Measurements from ENCODE around the gene DGKE.
A peak's percentile ranks its signal among the peaks of the same experiment; 100 is the strongest.

The DGKE gene

DNA sequence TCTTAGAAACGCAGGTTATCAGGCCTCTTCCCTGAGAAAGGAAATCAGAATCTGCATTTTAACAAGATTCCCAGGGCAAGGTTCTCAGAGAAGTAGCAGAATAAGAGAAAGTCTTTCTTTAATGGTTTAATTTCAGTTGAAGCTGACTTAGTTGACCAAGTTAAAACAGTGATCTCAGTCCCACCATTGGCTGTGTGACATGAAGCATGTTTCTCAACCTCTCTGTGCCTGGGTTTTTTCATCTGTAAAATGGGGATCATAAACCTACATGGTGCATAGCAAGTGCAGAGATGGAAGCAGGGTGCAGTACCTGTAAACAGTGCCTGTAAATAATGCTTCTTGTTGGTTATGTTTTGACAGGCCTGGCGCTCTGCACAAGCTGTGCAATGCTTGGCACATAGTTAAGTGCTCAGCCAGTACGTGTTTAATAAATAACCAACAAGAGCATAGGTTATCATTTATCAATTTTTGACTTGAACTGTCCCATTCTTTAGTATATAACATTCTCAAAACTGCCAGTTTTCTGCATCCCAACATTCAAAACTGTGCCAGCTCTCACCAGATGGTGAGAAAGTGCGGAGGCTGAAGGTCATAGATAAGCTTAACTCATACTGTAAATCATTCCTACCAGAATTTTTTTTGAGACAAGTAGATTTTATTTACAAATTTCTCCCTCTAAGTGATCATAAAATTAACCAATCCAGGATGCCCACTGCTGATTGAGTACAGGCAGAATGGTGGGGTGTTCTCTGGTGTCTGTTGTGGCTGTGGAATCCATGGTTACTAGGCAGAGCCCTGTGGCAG lies 7.1 kb upstream of the DGKE start:
- no peak overlapping the region for H3K4me2 ChIP-seq (ENCODE audit: low read depth, low read length, poor library complexity, severe bottlenecking)
- H3K27me3 ChIP-seq (ENCODE audit: insufficient read depth, low read length, poor library complexity, severe bottlenecking): no peaks in the 10 kb centered on the region
- no peaks in the 10 kb centered on the region for H3K9me3 ChIP-seq (ENCODE audit: insufficient read depth, low read depth, low read length)
- H3K9me2 ChIP-seq (replicated peaks; ENCODE audit: low read depth, low read length): no peaks in the 10 kb centered on the region
- peaks cover 32% of the 10 kb centered on the region for H3K79me2 ChIP-seq (ENCODE audit: insufficient read depth, low read length)
- no peaks in the 10 kb centered on the region for H3F3A ChIP-seq (ENCODE audit: low read depth)
- TF ChIP-seq, protein P1, sequence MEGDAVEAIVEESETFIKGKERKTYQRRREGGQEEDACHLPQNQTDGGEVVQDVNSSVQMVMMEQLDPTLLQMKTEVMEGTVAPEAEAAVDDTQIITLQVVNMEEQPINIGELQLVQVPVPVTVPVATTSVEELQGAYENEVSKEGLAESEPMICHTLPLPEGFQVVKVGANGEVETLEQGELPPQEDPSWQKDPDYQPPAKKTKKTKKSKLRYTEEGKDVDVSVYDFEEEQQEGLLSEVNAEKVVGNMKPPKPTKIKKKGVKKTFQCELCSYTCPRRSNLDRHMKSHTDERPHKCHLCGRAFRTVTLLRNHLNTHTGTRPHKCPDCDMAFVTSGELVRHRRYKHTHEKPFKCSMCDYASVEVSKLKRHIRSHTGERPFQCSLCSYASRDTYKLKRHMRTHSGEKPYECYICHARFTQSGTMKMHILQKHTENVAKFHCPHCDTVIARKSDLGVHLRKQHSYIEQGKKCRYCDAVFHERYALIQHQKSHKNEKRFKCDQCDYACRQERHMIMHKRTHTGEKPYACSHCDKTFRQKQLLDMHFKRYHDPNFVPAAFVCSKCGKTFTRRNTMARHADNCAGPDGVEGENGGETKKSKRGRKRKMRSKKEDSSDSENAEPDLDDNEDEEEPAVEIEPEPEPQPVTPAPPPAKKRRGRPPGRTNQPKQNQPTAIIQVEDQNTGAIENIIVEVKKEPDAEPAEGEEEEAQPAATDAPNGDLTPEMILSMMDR (conservative IDR thresholded peaks at IDR 0.05; ENCODE audit: low read length): no peak
- no peak for TF ChIP-seq EZH2phosphoT487 (IDR thresholded peaks at IDR 0.05; ENCODE audit: borderline replicate concordance)
- H3K4me3 ChIP-seq (ENCODE audit: low read length, poor library complexity, severe bottlenecking): no peak overlapping the region
- H2AFZ ChIP-seq (ENCODE audit: low read length): no peak overlapping the region
- H4K20me1 ChIP-seq (ENCODE audit: insufficient read depth, low read length, poor library complexity, severe bottlenecking): peaks cover 12% of the 10 kb centered on the region
- no peaks in the 10 kb centered on the region for H3K36me3 ChIP-seq (ENCODE audit: insufficient read depth, low read length)
- no peak overlapping the region for H3K9ac ChIP-seq (ENCODE audit: low read depth, low read length, poor library complexity, severe bottlenecking)
- peaks cover 27% of the 10 kb centered on the region for H3K4me1 ChIP-seq (ENCODE audit: insufficient read depth, low read length, poor library complexity, severe bottlenecking)

DNA sequence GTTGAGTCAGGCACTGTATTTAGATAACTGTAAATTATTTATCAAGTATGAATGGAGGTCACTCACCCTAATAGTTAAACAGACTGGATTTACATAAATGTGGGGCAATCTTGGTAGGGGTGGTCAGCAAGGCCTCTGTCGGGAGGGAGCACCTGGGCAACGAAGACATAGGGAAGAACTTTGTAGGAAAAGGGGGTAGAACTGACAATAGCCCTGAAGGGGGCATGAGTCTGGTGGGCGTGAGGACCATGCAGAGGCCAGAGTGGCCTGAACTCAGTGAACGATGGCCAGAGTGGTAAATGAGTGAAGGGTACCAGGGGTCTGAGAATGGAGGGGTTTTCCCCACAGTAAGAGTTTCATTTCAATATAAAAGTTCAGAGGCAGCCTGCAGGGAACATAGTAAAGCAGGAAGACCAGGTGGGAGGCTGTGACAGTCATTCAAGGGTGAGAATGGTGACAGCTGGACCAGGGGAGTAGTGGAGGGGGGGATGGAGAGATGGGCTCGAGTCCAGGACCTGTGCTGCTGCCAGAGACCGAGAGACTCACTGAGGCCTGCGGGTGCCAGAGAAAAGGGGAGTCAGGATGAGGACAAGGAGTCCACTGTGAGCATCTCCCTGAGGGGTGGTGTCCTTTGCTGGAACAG lies 3.1 kb upstream of the DGKE start:
- no peaks in the 10 kb centered on the region for H3K27me3 ChIP-seq (ENCODE audit: insufficient read depth, low read length, poor library complexity, severe bottlenecking)
- H3K36me3 ChIP-seq (ENCODE audit: insufficient read depth, low read length): no peaks in the 10 kb centered on the region
- no peaks in the 10 kb centered on the region for H3K9me3 ChIP-seq (ENCODE audit: insufficient read depth, low read depth, low read length)

DNA sequence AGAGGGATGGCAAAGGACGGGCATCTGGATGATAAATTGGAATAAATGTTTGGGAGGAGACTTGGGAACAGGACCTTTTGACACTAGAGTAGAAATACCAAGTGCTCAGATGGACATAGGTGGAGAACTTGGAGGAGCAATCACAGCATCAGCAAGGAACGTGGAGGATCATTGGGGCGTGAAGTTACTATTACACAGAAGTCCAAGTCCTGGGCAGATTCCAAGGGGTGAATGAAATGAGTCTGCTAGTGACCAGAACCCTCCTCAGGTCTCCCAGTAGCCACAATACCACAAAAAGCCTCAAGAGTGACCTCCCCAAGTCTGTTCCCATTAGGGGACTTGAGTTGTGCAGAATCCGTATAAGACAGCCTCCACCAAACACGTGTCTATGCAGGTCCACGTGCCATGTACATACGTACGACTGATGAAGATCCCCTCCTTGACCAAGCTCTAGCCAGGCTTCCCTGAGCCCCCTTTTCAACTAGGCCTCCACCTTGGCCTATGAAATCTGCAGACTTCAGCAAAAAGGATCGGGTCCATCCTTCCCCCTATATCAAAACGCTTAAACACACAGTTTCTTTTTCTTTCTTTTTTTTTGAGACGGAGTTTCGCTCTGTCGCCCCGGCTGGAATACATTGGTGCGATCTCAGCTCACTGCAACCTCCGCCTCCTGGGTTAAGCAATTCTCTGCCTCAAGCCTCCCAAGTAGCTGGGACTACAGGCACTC lies 2.4 kb upstream of the DGKE start:
- TF ChIP-seq, protein P1 (conservative IDR thresholded peaks at IDR 0.05; ENCODE audit: low read length): no peak
- TF ChIP-seq EZH2phosphoT487 (IDR thresholded peaks at IDR 0.05; ENCODE audit: borderline replicate concordance): no peak
- Histone ChIP-seq H3K79me2 (ENCODE audit: insufficient read depth, low read length) (peaks cover 70% of the 10 kb centered on the region), H2AFZ (ENCODE audit: low read length) (no peak overlapping the region)

More for the DNA sequence above, 3.1 kb upstream of the DGKE start:
- H4K20me1 ChIP-seq (ENCODE audit: insufficient read depth, low read length, poor library complexity, severe bottlenecking): peaks cover 35% of the 10 kb centered on the region
- no peak overlapping the region for H3K9ac ChIP-seq (ENCODE audit: low read depth, low read length, poor library complexity, severe bottlenecking)
- no peak for TF ChIP-seq EZH2phosphoT487 (IDR thresholded peaks at IDR 0.05; ENCODE audit: borderline replicate concordance)
- TF ChIP-seq, protein P1 (conservative IDR thresholded peaks at IDR 0.05; ENCODE audit: low read length): no peak
- no peak overlapping the region for H2AFZ ChIP-seq (ENCODE audit: low read length)
- peak overlapping the region; percentile 92 for H3K4me3 ChIP-seq (ENCODE audit: low read length, poor library complexity, severe bottlenecking)
- H3K4me1 ChIP-seq (ENCODE audit: insufficient read depth, low read length, poor library complexity, severe bottlenecking): peaks cover 37% of the 10 kb centered on the region
- no peaks in the 10 kb centered on the region for H3K9me2 ChIP-seq (replicated peaks; ENCODE audit: low read depth, low read length)
- H3K79me2 ChIP-seq (ENCODE audit: insufficient read depth, low read length): peaks cover 64% of the 10 kb centered on the region
- no peaks in the 10 kb centered on the region for H3F3A ChIP-seq (ENCODE audit: low read depth)
- H3K4me2 ChIP-seq (ENCODE audit: low read depth, low read length, poor library complexity, severe bottlenecking): peak overlapping the region; percentile 96

More for the DNA sequence above, 2.4 kb upstream of the DGKE start:
- Histone ChIP-seq H3K4me1 (ENCODE audit: insufficient read depth, low read length, poor library complexity, severe bottlenecking) (peaks cover 44% of the 10 kb centered on the region), H4K20me1 (ENCODE audit: insufficient read depth, low read length, poor library complexity, severe bottlenecking) (peaks cover 42% of the 10 kb centered on the region), H3K9me2 (replicated peaks; ENCODE audit: low read depth, low read length) (no peaks in the 10 kb centered on the region), H3K9me3 (ENCODE audit: insufficient read depth, low read depth, low read length) (no peaks in the 10 kb centered on the region), H3K9ac (ENCODE audit: low read depth, low read length, poor library complexity, severe bottlenecking) (peak overlapping the region; percentile 87), H3K27me3 (ENCODE audit: insufficient read depth, low read length, poor library complexity, severe bottlenecking) (no peaks in the 10 kb centered on the region), H3F3A (ENCODE audit: low read depth) (no peaks in the 10 kb centered on the region), H3K36me3 (ENCODE audit: insufficient read depth, low read length) (no peaks in the 10 kb centered on the region), H3K4me2 (ENCODE audit: low read depth, low read length, poor library complexity, severe bottlenecking) (peak overlapping the region; percentile 96), H3K4me3 (ENCODE audit: low read length, poor library complexity, severe bottlenecking) (peak overlapping the region; percentile 92)

Data from Loucy (cell line).